Stimulated activated CD4-positive, alpha-beta T cell treated with anti-CD3 and anti-CD28 coated beads, Interleukin-15, amount 100 ng/mL, for 1 hour (primary cell): ENCODE measurements around the gene SLC5A2.
"Not testable (repeated sequence)": the region's sequence is repeated elsewhere in the genome, so short reads cannot be mapped to it uniquely, and the experiment has no call there.

Source experiments
- DNase-seq, 2 donors: peaks; one replicate each; pipeline ENCODE4 v3.0.0-alpha.2; 2020; ENCODE audit warnings: low read depth in 1 of 2, low spot score in 1 of 2

SLC5A2 gene

DNA sequence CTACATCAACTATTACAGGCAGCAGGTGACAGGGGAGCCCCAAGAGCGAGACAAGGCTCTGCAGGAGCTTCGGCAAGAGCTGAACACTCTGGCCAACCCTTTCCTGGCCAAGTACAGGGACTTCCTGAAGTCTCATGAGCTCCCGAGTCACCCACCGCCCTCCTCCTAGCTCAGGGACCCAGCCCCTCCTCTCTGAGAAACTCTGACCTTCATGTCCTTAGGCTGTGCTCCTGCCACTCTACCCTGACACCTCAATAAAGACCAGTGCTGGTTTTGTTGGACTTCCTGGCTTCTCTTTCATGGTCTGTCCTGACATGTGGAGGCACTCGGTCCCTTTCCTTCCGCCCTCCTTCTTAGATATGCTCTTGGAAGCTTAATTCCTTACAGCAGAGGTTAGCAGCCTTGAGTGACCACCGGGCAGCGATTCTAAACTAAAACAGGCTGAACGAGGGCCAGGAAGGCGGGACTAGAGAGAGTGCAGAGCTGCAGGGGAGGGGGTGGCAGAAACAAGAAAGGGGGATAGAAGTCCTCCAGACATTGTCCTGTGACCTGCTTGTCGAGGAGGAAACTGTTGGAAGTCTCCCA is 45.7 kb downstream of the SLC5A2 start:
- no peak for DNase-seq

DNA sequence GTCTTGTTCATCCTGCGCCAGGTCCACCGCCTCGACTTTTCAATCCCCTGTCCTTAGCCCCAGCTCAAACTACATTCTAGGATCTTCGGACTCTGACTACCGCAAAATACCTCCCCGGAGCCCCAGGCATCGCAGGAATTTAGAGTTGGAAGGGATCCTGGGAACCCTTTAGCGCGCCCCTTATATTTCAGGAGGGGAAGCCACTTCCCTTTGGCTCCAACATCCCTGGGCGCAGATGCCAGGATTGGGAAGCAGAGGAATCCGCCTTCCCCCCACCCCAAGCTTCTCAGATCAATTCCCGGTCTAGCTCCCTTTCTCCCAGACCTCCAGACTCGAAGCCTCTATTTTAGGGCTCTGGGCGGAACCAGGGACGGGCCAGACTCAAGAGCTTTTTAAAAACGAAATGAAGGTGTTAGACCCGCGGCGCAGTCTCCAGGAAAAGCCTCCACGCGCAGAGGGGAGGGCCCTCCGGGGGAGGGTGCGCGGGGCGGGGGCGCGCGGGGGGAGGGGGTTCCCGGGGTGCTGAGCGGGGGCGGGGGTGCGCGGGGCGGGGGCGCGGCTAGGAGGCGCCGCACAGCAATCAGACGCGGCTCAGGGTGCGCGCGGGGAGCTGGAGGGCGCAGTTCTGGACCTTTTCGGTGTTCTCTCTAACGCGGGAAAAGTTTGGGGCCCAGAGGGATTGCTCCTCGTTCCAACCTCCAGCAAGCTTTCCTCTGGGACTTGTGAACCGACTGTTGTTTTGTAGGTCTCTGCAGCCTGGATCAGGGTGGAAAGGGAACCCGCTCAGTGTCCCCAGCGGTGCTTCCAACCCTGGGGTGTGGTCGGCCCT is 46.4 kb downstream of the SLC5A2 start:
- DNase-seq, result no peak

DNA sequence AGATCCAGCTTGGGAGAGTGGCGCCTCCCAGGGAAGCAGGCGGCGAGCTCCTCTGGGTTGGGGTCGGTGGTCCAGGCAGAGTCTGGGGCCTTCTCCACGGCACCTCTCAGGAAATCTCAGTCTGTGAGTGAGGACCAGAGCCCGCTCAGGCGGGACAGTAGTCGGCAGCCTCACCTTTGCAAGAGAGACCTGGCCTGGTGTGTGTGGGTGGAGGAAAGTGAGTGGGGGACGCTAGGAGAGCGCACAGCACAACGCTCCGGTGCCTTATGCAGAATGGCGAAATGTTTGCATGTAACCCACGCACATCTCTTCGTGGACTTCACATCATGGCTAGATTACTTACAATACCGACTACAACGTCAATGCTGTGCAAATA is 47.0 kb downstream of the SLC5A2 start:
- no peak for DNase-seq

DNA sequence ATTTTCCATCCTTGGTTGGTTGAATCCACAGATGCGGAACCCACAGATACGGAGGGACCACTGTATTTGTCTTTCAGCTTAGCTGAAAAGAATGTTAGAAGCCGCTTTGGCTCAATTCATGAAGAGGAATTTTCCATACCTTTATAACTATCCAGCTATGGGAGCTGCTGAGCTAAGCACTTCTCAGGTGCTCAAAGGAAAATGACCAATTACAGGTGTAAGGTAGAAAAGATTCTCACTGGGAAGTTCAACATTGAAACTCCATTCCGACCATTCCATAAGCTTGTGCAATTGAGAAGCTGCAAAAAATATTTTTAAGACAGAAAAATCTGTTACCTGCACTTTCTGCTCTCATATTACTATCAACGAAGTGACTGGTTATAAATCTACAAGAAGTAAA is 47.5 kb downstream of the SLC5A2 start:
- DNase-seq, result no peak

DNA sequence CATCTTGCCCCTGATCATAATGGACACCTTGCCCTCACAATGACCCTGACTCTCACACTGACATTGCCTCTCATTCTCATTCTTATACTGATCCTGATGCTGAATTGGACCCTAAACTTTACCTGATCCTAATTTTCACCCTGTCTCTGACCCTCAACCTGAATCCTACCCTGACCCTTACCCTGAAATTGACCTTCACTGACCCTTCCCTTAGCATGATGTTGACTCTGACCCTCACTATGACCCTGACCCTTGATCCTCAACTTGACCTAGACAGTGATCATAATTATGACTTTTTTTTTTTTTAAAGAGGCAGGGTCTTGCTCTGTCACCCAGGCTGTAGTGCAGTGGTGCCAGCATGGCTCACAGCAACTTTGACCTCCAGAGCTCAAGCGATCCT is 48.2 kb downstream of the SLC5A2 start:
- DNase-seq, result no peak

DNA sequence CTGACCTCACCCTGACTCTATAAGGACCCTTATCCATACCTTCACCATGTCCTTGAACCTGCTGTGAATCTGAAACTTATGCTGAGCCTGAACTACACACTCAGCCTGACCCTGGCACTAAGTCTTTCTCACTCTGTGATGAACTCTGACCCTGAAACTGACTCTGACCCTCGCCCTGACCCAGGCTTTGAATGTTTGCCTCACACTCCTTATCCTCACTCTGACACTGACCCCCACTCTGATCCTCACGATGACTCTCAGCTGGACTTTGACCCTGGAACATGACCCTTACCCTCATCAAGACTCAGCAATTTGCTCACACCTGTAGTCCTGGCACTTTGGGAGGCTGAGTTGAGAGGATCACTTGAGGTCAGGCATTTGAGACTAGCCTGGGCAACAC is 49.2 kb downstream of the SLC5A2 start:
- DNase-seq, result no peak

DNA sequence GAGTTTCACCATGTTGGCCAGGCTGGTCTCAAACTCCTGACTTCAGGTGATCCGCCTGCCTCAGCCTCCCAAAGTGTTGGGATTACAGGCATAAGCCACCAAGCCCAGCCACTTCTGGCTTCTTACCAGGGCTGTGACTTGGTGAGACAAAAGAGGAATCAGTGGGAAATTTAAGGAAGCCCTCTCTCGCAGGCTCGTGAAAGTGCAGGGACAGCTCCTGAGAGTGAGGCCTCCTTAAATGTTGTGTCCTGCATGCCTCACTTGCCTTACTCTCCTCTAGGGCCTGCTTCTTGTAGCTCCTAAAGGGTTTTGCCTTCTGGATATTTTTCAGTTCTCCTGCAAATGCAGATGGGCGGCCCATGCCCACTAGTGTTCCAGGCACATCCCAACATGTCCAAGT is 50.0 kb downstream of the SLC5A2 start:
- no peak for DNase-seq

DNA sequence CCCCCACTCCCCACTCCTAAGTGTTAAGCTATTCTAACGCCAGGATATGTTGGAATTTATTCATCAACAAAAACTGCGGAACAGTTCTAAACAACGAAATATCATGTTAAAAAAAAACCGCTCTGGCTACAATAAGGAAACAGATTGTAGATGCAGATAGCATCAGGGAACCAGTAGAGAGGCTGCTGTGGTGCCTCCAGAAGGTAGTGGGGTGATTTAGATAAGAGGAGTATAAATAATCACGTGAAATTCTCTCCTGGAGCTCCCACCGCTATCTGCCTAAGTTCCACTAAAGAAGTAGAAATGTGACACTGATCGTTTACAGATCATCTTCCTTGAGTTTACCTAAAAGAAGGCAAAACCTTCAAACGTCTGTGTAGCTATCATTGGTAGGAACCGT is 52.8 kb downstream of the SLC5A2 start:
- no peak for DNase-seq

DNA sequence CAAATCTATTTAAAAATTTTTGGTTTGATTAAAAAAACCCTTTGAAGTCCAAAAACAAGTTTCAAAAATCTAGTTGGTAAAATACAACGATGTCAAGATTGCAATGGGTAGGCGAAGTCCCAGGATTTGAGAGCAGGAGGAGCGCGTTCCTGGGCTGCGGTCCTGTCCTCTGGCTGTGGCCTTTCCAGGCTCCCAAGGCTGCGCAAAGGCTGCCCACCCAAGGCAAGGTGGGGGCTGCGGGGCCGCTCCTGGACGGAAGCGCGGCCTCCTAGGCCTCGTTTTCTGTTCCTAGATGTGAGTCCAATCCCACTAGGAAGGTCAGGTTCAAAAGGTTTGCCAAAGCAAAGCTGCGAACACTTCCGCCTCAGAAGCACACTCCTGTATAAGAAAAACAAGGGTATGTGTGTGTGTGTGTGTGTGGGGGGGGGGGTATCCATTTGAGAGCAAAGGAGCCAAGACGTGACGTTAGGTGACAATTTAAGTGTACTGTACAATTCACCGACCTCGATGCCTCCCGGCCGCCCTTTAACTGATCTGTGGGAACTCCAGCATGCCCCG is 54.0 kb downstream of the SLC5A2 start:
- no peak for DNase-seq

DNA sequence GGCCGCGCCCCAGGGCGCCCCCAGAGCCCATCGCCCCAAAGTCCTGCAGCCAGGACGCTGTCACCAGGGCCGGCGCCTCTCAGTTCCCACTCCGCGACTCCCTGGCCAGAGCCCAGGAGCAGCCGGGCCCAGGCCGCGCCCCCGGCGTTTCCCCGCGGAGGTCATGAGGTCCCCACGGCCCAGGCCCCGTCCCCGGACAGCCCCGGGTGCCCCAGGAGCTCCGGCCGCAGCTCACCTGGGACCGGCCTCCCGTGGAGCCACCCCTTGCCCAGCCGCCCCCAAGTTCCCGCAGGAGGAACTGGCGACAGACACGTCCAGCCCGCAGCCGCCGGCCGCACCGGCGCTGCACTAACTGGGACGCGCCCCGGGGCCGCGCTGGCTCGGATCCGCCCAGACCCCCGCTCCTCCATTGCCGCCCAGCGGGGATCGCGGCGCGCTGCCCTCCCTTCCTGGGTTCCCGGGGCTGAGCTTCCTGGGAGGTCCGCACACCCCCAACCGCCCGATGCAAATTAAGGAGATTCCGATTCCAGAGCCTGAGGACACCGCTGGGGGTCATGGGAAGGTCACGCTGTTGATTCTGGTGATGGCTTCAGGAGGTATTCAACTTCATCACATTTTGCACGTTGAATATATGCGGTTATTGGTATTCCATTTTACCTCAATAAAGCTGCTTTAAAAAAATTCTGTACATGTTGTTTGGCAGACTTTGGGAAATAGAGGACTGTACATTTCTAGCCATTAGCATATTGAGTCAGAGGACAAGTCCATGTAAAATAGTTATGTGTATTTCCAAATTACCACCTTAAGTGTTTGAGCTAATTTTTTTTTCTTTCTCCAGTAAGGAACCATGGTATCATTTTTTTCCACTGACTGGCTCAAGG is 54.7 kb downstream of the SLC5A2 start:
- DNase-seq, result no peak

DNA sequence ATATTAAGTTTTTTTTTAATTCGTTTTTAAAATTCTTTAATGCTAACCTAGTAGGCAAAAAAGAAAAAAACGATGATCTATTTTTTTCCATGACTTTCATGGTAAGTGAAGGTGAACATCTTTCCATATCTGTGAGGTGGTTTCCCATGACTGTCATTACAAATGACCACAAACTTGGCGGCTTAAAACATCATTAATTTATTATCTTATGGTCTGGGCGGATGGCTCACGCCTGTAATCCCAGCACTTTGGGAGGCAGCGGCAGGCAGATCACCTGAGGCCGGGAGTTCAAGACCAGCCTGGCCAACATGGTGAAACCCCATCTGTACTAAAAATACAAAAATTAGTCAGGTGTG is 55.3 kb downstream of the SLC5A2 start:
- not testable (repeated sequence) for DNase-seq

DNA sequence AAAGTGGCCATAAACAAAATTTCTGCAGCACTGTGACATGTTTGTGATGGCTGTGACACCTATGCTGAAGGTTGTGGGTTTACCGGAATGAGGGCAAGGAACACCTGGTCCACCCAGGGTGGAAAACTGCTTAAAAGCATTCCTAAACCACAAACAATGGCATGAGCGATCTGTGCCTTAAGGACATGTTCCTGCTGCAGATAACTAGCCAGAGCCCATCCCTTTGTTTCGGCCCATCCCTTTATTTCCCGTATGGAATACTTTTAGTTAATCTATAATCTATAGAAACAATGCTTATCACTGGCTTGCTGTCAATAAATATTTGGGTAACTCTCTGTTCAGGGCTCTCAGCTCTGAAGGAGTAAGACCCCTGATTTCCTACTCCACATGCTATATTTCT is 56.8 kb downstream of the SLC5A2 start:
- DNase-seq, result not testable (repeated sequence)
